Measurements from ENCODE around the gene OXSR1.

Gene OXSR1

DNA sequence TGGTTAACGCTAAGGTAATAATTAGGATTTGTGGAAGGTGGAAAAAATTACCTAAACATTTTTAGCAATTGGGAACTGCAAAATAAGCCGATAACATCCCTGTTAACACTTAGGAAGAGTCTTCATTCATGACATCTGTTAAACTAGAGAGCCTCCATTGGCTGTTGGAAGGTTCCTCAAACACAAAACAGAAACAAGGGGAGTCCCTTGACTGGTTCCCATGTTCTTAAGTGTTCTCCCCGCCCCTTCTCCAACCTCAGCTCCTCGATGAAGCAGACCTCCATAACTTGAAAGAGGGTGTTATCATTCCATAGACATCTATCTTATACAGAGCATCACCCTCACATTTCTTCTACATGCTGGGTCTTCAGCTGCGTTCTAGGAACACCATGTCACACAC, 102.8 kb downstream of the OXSR1 start:
- TF ChIP-seq, protein P1, sequence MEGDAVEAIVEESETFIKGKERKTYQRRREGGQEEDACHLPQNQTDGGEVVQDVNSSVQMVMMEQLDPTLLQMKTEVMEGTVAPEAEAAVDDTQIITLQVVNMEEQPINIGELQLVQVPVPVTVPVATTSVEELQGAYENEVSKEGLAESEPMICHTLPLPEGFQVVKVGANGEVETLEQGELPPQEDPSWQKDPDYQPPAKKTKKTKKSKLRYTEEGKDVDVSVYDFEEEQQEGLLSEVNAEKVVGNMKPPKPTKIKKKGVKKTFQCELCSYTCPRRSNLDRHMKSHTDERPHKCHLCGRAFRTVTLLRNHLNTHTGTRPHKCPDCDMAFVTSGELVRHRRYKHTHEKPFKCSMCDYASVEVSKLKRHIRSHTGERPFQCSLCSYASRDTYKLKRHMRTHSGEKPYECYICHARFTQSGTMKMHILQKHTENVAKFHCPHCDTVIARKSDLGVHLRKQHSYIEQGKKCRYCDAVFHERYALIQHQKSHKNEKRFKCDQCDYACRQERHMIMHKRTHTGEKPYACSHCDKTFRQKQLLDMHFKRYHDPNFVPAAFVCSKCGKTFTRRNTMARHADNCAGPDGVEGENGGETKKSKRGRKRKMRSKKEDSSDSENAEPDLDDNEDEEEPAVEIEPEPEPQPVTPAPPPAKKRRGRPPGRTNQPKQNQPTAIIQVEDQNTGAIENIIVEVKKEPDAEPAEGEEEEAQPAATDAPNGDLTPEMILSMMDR (IDR thresholded peaks at IDR 0.05), result no peak

DNA sequence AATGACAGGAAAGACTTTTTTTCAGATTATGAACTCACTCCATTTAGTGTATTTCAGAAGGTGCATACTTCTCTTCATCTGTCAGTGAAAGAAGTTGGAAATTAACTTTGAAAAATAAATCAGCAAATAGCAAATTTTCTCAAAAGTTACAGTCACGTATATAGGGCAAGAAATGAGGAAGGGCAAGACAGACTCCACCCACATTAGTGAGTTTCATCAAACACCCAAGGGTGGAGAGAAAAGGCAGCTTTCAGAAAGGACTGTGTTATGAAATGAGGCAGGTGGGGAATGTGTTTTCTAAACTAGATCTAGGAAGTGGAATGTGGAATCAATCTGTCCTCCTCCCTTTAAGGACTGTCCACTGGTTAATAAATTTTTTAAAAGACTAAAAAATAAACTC, 103.2 kb downstream of the OXSR1 start:
- no peaks in the 10 kb centered on the region for H3K36me3 ChIP-seq (ENCODE audit: control insufficient read depth, insufficient read depth, low read length)
- H3K79me2 ChIP-seq, result no peaks in the 10 kb centered on the region
- peaks cover 3% of the 10 kb centered on the region for H3K4me1 ChIP-seq
- H3K27me3 ChIP-seq (ENCODE audit: control insufficient read depth, insufficient read depth, low read length), result no peaks in the 10 kb centered on the region
- H3K9ac ChIP-seq, result no peak overlapping the region
- TF ChIP-seq, protein P1 (IDR thresholded peaks at IDR 0.05), result no peak
- no peaks in the 10 kb centered on the region for H3K9me3 ChIP-seq (ENCODE audit: control insufficient read depth, low read length)
- no peak overlapping the region for H3K4me3 ChIP-seq (ENCODE audit: low read depth, low read length)
- H3K4me2 ChIP-seq (ENCODE audit: low read length), result no peak overlapping the region
- no peak overlapping the region for H2AFZ ChIP-seq
- H3K27ac ChIP-seq, result no peak overlapping the region

More for the DNA sequence above, 102.8 kb downstream of the OXSR1 start:
- Histone ChIP-seq H3K27me3 (ENCODE audit: control insufficient read depth, insufficient read depth, low read length) (no peaks in the 10 kb centered on the region), H3K36me3 (ENCODE audit: control insufficient read depth, insufficient read depth, low read length) (no peaks in the 10 kb centered on the region), H3K9me3 (ENCODE audit: control insufficient read depth, low read length) (no peaks in the 10 kb centered on the region), H3K4me2 (ENCODE audit: low read length) (no peak overlapping the region), H3K9ac (no peak overlapping the region), H2AFZ (no peak overlapping the region), H3K27ac (no peak overlapping the region), H3K4me3 (ENCODE audit: low read depth, low read length) (no peak overlapping the region), H3K4me1 (peaks cover 3% of the 10 kb centered on the region), H3K79me2 (no peaks in the 10 kb centered on the region)

DNA sequence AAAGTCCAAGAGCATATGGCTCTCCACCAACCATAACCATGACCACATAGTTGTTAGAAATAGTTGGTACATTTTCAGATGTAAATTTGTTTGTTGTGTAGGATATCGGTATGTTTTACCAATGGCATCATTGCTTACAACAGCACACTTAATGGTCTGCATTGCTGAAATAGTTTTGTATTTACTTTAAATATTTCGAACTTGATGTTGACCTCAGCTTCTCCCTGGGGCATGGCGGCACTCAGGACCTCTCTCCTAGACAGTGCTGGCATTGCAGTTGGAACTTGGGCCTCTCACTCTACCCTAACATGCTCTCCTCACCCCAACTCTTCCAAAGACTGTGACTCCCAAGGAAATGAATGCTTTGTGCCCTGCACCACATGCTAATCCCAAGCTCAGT, 105.3 kb downstream of the OXSR1 start:
- no peak overlapping the region for H3K27ac ChIP-seq
- H3K79me2 ChIP-seq, result no peaks in the 10 kb centered on the region
- no peaks in the 10 kb centered on the region for H3K4me1 ChIP-seq
- H3K4me3 ChIP-seq (ENCODE audit: low read depth, low read length), result no peak overlapping the region
- H2AFZ ChIP-seq, result no peak overlapping the region
- no peaks in the 10 kb centered on the region for H3K36me3 ChIP-seq (ENCODE audit: control insufficient read depth, insufficient read depth, low read length)
- no peaks in the 10 kb centered on the region for H3K9me3 ChIP-seq (ENCODE audit: control insufficient read depth, low read length)
- no peaks in the 10 kb centered on the region for H3K27me3 ChIP-seq (ENCODE audit: control insufficient read depth, insufficient read depth, low read length)
- H3K4me2 ChIP-seq (ENCODE audit: low read length), result no peak overlapping the region
- TF ChIP-seq, protein P1 (IDR thresholded peaks at IDR 0.05), result no peak
- H3K9ac ChIP-seq, result no peak overlapping the region

DNA sequence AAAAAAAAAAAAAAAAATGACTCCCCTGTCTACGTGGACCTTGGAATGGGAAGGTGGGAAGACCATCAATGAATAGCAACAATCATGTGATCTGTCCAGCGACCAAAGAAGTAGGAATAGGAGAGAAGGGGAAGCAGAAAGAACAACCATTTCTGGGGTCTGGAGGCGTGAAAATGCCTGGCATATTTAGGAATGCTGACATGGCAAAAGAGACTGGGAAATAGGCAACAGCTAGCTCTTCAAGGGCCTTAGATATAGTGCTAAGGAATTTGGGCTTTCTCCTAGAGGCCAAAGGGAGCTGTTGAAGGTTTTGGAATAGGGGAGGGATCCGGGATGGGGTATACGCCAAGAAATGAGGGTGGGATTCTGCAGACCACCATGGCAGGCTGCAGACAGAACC, 106.2 kb downstream of the OXSR1 start:
- Histone ChIP-seq H3K36me3 (ENCODE audit: control insufficient read depth, insufficient read depth, low read length) (no peaks in the 10 kb centered on the region), H2AFZ (no peak overlapping the region), H3K79me2 (no peaks in the 10 kb centered on the region), H3K4me1 (no peaks in the 10 kb centered on the region), H3K27me3 (ENCODE audit: control insufficient read depth, insufficient read depth, low read length) (no peaks in the 10 kb centered on the region), H3K27ac (no peak overlapping the region), H3K4me2 (ENCODE audit: low read length) (no peak overlapping the region), H3K4me3 (ENCODE audit: low read depth, low read length) (no peak overlapping the region), H3K9ac (no peak overlapping the region), H3K9me3 (ENCODE audit: control insufficient read depth, low read length) (no peaks in the 10 kb centered on the region)
- TF ChIP-seq, protein P1 (IDR thresholded peaks at IDR 0.05), result no peak

DNA sequence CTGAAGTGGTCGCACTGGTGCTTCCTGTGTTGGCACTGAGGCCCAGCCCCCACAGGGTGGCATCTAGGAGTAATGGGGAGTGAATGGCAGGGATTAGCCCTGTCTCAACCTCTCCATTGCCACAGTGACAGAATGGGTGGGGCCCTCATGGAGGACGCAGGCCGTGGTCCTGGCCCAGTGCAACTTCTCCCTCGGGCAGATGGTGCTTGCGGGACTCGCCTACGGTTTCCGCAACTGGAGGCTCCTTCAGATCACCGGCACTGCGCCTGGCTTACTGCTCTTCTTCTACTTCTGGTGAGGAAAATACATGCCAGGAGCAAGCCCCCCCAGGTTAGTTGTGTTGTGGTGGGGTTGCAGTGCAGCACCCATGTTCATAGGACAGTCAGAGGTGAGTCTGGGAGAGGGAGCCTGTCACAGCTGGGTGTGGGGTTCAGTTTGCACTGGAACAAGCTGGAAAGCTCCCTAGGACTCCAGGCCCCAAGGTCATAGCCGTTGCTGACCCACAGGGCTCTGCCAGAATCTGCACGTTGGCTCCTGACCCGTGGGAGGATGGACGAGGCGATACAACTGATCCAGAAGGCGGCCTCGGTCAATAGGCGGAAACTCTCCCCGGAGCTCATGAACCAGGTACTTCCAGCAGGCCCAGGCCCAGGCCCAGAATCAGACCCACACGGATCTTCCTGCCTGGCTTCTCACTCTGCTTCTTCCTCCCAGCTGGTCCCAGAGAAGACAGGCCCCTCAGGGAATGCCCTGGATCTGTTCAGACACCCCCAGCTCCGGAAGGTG, 109.7 kb downstream of the OXSR1 start:
- H2AFZ ChIP-seq, result no peak overlapping the region
- no peaks in the 10 kb centered on the region for H3K27me3 ChIP-seq (ENCODE audit: control insufficient read depth, insufficient read depth, low read length)
- TF ChIP-seq, protein P1 (IDR thresholded peaks at IDR 0.05), result no peak

More for the DNA sequence above, 109.7 kb downstream of the OXSR1 start:
- Histone ChIP-seq H3K79me2 (no peaks in the 10 kb centered on the region), H3K4me3 (ENCODE audit: low read depth, low read length) (no peak overlapping the region), H3K36me3 (ENCODE audit: control insufficient read depth, insufficient read depth, low read length) (no peaks in the 10 kb centered on the region), H3K9me3 (ENCODE audit: control insufficient read depth, low read length) (no peaks in the 10 kb centered on the region), H3K9ac (no peak overlapping the region), H3K4me1 (no peaks in the 10 kb centered on the region), H3K4me2 (ENCODE audit: low read length) (no peak overlapping the region), H3K27ac (no peak overlapping the region)

Measured in parathyroid adenoma (tissue), 2 donors.